GM21528 (cell line): Measurements from ENCODE around the gene CAP2.
"Not testable (repeated sequence)": the region's sequence is repeated elsewhere in the genome, so short reads cannot be mapped to it uniquely, and the experiment has no call there.

ENCODE experiments used
- ATAC-seq: cut with Tn5 transposase; IDR thresholded peaks from one replicate; pipeline ENCODE4 v1.9.1; 2021; ENCODE audit warnings: mild to moderate bottlenecking, moderate library complexity; ENCODE audit not compliant: unreplicated experiment, low FRiP score

The CAP2 gene

DNA sequence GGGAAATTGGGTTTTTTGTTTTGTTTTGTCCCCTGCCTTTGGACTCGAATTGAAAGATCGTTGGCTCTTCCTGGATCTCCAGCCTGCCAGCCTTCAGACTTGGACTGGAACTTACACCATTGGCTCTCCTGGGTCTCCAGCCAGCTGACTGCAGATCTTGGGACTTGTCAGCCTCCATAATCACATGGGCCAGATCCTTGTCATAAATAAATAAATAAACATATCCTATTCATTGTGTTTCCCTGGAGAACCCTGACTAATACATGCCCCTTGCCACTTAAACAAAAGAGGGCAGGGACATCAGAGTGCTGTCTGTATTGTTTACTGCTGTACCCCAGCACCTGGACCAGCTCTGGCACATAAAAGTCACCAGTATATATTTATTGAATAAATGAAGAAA is 101.5 kb downstream of the CAP2 start:
- no peak for ATAC-seq

DNA sequence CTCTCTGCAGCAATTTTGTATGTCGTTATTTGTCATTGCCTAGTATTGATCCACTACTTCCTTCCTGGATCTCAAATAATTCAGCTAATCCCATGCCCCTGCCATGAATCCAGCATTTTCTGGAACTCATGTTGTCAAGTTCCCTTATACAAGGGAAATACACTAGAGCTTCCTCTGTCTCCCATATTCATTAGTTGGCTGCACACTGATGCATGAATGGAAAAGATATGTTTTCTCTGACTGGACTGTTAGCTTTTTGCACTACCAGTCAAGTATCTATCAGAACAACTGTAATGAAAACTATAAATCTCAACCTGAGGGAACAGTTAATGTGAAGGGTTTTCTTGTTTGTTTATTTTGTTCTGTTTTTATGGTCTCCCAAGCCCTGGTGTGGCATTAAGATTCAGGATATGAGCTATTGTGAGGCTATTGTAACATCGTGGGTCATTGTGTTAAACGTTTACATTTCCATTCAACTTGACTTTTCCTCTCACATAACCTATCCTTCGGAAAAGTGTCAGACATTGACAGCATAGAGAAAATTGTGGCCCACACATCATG is 104.2 kb downstream of the CAP2 start:
- no peak for ATAC-seq

DNA sequence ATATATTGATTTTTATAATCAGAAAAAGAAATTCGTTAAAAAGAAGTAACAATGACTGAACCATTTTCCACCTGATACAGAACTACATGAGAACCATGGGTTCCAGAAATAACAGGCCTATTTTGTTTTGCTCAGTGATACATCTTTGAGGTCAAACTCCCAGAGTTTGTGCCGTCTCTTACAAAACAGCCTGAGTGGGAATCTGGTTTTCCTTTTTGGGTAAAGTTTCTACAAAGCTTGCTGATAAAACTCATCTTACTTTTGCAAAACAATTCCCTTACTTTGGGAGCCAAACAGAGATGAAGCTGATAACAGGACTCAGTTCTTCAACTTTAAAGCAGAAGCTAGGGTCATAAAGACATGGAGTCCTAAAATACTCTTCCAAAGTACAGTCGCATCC is 108.0 kb downstream of the CAP2 start:
- ATAC-seq, result no peak

DNA sequence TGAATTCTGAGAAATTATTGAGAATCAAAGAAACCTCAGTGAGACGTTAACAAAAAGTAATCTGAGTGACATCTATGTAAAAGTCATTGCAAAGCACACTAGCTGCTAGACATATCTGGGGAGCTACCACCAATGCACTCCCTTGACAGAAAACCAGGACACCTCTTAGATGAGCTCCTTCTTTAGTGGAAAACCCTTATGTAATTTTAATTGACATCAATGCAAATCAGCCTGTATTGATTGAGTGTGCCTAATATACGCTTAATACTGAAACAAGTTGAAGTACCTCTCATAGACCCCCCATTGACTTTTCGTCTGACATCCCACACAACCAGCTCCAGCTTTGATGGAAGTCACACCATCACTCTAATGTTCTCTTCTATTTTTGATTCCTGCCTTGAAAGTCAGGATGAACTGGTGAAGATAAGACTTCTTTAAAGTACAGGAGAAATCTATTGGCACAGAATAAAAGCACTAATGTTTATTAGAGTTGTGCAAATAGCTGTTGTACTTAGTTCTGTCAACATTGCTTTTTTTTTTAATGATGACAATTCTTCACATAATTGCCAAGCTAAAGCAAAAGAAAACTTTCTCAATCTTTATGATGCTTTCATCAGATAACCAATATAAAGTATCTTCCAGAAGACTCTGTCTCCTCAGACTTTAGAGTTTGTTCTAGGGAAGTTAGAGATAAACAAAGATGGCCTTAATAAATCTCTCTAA is 108.7 kb downstream of the CAP2 start:
- ATAC-seq, result no peak

DNA sequence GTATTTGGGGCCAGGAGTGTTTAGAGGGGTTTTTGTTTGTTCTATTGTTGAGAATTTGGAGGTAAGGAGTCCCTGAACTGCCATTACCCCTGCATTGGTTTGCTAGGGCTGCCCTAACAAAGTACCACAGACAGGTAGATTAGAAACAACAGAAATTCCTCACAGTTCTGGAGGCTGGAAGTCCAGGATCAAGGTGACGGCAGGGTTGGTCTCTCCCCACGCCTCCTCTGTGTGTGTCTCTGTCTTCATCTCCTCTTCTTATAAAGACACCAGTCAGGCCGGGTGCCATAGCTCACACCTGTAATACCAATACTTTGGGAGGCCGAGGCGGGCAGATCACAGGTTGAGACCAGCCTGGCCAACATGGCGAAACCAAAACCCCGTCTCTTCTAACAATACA is 109.7 kb downstream of the CAP2 start:
- no peak for ATAC-seq

DNA sequence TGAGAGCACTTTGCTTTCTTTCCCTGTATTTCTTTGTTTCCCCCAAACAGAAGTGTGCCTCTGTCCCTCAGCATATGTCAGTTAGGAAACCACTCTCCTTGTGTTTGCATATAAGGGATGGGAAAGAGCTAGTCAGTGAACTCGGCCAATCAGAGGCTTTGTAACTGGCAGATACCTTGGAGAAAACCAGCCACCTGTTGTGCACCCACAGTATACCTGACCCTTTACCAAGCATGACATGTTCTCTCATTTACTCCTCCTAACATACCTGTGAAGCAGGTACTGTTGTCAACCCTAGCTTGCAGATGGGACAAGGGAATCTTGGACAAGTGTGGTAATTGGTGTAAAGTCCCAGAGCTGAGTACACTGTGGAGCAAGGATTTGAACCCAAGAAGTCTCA is 110.6 kb downstream of the CAP2 start:
- ATAC-seq, result no peak

DNA sequence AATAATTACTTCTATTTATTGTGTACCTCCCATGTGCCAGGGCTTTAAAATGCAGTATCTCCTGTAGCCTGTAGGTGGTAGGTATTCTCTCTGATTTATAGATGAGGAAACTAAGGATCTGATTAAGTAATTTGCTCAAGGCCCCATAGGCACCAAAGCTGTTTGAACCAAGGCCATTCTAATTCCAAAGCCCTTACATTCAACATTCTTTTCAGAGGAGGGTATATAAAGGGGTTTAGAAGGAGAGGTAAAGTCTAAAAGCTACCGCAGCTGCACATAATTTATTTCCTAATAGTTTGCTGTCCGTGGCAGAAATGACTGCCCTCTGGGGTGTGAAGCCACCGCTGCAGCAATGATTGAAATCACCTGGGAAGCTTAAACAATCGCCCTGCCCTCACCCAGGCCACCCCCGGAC is 111.7 kb downstream of the CAP2 start:
- ATAC-seq, result no peak

DNA sequence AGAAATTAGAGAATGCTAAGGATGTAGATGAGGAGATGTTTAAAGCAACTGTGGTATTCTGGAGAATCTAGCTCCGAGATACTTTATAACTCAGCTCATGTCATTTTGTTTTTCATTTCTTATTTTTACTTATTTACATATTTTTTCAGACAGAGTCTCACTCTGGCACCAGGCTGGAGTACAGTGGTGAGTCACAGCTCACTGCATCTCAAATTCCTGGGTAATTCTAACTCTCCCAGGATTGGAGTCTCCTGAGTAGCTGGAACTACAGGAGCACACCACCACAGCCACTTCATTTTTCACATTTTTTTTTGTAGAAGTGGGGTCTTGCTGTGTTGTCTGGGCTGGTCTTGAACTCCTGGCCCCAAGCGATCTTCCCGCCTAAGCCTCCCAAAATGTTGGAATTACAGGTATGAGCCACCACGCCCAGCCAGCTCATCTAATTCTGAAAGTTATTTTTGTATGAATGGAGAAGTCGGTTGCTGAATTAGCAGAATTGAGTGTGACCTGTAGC is 112.4 kb downstream of the CAP2 start:
- no peak for ATAC-seq

DNA sequence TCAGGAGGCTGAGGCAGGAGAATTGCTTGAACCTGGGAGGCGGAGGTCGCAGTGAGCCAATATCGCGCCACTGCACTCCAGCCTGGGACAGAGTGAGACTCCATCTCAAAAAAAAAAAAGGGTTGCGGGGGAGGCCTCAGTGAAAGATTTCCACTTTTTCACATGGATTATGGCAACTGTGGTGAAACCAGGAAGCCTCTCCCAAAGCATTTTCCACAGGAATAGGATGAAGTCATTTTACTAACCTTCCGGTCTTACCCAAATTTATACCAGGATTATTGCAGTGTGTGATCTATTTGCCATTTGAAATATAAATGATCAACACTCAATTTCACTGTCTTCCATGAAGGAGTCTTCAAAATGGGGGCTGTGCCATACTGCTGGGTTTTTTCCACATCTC is 113.1 kb downstream of the CAP2 start:
- ATAC-seq, result no peak

DNA sequence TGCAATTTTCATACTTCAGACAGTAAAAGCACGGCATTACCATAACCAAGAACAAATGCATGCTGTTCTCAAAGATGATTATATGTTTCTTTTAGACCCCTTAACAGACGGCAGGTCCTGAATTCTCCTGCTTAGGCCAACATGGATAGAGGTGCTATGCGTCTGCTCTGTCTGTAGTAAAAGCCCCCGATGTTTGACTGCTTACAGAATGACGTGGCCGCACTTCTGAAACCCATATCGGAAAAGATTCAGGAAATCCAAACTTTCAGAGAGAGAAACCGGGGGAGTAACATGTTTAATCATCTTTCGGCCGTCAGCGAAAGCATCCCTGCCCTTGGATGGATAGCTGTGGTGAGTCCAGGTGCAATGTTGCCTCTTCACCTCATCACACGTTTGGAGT is 113.6 kb downstream of the CAP2 start:
- no peak for ATAC-seq

DNA sequence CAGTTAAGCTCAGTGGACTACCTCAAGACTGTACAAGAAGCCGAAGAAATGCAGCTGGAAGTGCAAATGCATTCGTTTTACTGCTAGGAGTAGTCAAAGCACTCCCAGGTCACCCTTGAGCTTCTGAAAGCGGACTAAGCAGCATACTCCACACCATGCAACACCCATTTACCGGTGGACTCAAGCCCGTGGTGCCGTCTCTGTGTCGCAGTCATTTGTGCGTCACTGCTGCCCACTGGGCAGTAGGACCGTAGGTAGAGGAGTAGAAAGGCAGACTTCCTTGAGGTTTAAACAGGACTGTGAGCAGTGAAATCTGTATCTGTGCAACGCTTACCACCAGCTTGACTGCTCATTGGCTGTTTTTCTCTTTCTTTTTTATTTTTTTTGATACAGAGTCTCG is 117.7 kb downstream of the CAP2 start:
- ATAC-seq, result no peak

DNA sequence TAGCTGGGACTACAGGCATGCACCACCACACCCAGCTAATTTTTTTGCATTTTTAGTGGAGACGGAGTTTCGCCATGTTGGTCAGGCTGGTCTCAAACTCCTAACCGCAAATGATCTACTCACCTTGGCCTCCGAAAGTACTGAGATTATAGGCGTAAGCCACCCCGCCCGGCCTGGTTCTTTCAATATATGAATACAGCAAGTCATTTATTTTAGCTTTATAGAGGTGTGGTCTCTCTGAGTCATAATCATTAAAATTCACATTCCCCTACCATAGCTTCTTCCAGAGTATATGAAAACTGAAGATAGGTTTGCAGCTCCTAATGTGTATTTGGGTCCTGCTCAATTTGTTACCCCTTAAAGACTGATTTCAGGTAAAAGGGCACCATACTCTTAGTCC is 118.2 kb downstream of the CAP2 start:
- ATAC-seq, result no peak

DNA sequence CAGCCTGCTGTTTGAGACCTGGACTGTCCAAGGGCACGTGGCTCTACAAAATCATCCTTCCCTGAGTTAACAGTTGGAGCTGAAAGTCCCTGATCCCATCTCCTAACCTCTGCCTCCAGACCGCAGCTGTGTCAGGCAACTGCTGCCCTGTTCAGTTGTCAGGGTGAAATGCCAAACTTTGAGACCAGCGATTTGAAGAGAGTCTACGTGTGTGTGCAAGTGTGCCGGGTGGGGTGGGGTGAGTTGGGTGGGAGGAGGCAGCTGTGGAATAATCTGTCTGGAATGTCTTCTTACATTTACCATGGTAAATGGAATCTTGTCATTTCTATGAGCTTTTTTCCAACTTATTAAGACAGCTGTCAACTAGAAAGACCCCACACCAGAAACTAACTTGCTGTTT is 125.7 kb downstream of the CAP2 start:
- ATAC-seq, result no peak

DNA sequence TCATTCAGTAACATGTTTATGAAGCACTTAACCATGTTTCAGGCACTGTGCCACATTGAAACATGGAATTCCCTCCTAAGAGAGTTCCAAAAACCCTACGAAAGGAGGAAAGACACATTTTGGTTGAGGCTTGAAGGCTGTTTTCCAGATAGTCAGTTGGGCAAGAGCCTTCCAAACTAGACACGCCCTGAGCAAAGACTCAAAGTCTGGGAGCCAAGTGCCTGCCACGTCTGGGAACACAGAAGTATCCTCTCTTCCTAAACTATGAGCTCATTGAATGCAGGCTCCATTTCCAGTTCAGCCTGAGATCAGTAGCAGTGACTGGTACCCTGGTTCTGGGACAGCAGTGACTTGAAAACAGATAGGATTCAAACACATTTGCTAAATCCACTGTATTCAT is 132.2 kb downstream of the CAP2 start:
- ATAC-seq, result no peak

DNA sequence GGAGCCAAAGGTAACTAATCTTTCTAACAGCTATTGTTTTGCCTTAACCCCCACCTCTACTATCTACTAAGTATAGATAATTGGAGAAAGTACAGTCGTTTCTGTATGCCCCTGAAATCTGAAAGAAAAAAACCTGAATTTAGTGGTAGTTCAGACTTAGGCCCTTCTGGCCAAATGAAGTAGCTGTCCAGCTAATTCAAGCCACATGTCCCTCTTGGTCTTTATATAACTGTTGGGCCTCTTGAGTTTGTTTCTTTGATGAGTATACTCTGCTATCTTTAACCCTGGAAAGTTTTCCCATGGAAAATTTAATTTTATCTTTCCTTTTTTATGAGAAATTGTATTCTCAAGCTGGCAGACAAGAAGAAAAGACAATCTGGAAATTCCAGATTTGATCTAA is 133.7 kb downstream of the CAP2 start:
- no peak for ATAC-seq

DNA sequence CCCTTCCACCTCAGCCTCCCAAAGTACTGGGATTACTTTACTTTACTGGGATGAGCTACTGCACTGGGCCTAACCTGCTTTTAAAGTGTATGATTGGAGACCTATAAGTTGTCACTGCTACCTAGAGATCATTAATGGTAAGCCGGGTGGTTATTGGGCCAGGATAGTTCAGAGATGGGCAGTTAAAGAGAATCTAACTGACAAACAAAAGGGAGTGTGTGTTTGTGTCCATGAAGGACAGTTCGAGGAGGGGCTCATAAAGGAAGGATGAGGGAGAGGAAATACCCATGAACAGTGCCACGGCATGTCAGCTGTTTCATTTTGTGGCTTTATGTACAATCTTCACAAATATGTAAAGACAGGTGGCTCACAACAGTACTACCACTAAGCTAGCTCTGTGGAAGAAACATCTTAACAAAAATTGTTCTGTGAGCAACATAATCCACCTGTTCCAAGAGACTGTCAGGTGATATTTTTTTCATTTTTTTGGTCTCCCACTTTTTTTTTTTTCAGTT is 137.0 kb downstream of the CAP2 start:
- no peak for ATAC-seq

DNA sequence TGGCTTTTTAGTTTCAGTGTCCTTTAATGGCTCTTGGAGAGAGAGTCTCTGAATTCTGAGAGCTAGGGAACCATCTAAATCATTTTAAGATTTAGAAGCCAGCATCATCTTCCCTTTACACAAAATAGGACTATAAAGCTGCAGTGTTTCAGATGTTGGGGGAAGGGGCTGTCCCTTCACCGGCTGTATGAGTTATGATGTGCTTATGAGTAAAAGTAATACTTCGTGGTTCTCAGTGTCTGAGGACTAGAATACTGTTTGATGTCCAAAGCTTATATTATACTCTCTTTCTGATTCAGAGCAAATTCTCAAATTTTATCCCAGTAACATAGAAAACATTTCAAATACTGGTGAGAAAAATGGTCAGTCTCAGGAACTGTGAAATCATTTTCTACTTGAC is 143.2 kb downstream of the CAP2 start:
- ATAC-seq, result no peak

DNA sequence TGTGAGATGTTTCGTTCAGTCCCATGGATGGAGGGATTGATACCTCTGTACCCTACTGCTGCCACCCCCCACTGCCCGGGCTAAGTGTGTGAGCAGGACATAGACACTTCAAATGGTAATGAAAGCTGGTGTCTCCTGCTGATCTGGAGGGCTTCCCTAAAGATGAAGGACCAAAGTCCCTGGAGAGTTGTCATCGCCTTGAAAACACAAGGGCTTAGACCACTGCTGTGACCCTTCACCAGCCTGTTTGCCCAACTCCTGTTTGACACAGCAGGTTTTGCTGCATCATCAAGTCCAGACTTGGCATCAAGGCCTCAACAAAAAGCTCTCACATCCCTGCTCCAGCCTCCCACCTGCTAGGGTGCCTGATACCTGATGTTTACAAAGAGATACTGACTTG is 148.8 kb downstream of the CAP2 start:
- no peak for ATAC-seq

DNA sequence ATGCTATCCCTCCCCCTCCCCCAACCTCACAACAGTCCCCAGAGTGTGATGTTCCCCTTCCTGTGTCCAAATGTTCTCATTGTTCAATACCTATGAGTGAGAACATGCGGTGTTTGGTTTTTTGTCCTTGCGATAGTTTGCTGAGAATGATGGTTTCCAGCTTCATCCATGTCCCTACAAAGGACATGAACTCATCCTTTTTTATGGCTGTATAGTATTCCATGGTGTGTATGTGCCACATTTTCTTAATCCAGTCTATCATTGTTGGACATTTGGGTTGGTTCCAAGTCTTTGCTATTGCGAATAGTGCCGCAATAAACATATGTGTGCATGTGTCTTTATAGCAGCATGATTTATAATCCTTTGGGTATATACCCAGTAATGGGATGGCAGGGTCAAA is 152.3 kb downstream of the CAP2 start:
- ATAC-seq, result not testable (repeated sequence)

DNA sequence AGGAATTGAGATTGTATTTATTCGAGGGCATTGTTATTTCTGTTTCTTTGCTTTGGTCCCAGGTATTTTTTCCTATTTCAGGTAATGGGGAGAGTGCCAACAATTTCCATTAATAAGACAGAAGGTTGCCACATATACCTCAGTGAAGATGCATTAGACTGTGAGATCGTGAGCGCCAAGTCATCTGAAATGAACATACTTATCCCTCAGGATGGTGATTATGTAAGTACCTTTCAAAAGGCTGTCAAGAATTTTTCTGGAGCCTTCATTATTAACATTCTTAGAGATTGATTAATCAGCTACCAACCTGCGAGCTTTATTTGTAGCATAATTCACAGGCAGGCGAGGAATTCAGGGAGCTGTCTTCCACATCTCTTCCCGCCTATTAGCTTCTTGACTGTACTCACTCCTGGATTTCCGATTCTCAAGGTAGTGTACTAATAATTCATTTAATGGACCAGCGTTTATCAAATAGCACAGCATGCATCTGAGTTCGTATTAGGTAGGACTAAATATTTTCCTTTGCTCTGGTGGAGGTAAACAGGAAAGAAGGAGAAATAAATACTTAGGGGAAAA is 158.1 kb downstream of the CAP2 start:
- ATAC-seq, result no peak

DNA sequence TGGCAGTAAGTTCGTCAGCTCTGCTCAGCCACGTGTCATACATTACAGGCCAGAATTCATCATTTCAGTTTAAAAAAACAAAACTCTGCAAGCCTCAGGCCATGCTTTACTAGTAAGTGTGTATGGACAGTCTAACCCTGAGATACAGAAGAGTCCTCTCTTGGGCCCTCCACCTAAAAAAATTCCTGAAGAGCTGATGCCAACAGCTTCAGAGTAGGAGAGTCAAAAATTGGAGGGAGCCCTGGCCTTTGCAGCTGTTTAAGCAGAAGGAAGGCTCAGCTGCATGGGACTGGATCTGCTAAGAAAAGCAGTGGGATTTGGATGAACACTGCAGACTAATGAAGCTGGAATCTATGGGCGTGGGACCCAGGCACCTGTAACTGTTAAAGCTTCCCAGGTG is 159.5 kb downstream of the CAP2 start:
- no peak for ATAC-seq

DNA sequence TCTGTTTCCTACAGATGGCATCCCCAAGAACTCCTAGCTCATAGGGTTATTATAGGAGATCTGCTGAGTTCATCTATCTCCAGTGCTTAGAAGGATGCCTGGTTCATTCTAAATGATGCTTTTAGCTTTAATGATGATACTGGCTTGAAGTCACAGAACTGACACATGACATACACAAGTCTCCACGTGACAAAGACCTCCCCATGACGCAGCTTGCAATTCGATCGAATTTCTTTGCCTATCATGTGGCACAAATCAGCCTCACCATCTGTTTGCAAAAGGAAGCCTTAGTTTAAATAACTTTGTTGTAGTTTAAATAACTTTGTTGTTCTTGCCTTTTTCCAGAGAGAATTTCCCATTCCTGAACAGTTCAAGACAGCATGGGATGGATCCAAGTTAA is 162.6 kb downstream of the CAP2 start:
- no peak for ATAC-seq
